Naive thymus-derived CD4-positive, alpha-beta T cell (primary cell): ENCODE data around the gene DLG2. TPM values are rescaled to one million over a fixed set of nuclear protein-coding genes. Genes with fewer than 3 reads are reported as not detected.

Experiments used
- ATAC-seq: fragments of 150-1000 bp; cut with Tn5 transposase; 2 replicates; pipeline ENCODE4 v1.10.0; 2021; ENCODE audit warnings: mild to moderate bottlenecking, moderate library complexity
- CTCF ChIA-PET: fragments of 350-600 bp; sonication (Branson Sonifier 250); formaldehyde crosslinking; loops from one replicate; lab custom pipeline; 2021; ENCODE audit warnings: antibody characterized with exemption; lab: Charles Lee
- POLR2A ChIA-PET: fragments of 350-600 bp; sonication (Branson Sonifier 250); formaldehyde crosslinking; loops from one replicate; lab custom pipeline; 2021; ENCODE audit warnings: antibody characterized with exemption, inconsistent platforms; lab: Charles Lee
- DNase-seq, 9 donors: peaks; one replicate each; pipeline versions ENCODE4 v3.0.0 to v3.0.0-alpha.2; 2020 to 2022; ENCODE audit warnings: mixed read lengths in 1 of 9
- H3K27ac ChIP-seq: one replicate; pipeline ENCODE4 v1.7.0; 2013; ENCODE audit warnings: mild to moderate bottlenecking, low read depth, low read length, moderate library complexity
- H3K27me3 ChIP-seq, 2 donors: one replicate each; pipeline ENCODE4 v1.7.0; 2013; ENCODE audit warnings: low read length in 2 of 2, mild to moderate bottlenecking in 2 of 2, moderate library complexity in 2 of 2; ENCODE audit not compliant: control insufficient read depth in 2 of 2, insufficient read depth in 2 of 2
- H3K36me3 ChIP-seq, 3 experiments: 1 replicate in 2 of 3; 2 replicates in 1 of 3; pipeline ENCODE4 v1.7.0; 2013; ENCODE audit warnings: low read length in 3 of 3, mild to moderate bottlenecking in 3 of 3, moderate library complexity in 1 of 3; ENCODE audit not compliant: insufficient read depth in 3 of 3, control insufficient read depth in 2 of 3
- H3K4me1 ChIP-seq, 2 donors: one replicate each; pipeline ENCODE4 v1.7.0; 2013; ENCODE audit warnings: low read length in 2 of 2, mild to moderate bottlenecking in 2 of 2, moderate library complexity in 1 of 2; ENCODE audit not compliant: control insufficient read depth in 2 of 2, insufficient read depth in 2 of 2
- H3K4me3 ChIP-seq: 2 replicates; pipeline ENCODE4 v1.7.0; 2013; ENCODE audit warnings: mild to moderate bottlenecking, low read length
- H3K9me3 ChIP-seq, 3 experiments: 1 replicate in 2 of 3; 2 replicates in 1 of 3; pipeline ENCODE4 v1.7.0; 2013; ENCODE audit warnings: low read length in 3 of 3; ENCODE audit not compliant: control insufficient read depth in 2 of 3
- H3K27ac Mint-ChIP-seq, 9 donors: one replicate each; pipeline ENCODE4 v1.8.0; 2020 to 2022; ENCODE audit warnings: mixed read lengths in 9 of 9, mild to moderate bottlenecking in 8 of 9, moderate library complexity in 5 of 9, inconsistent platforms in 2 of 9
- H3K27me3 Mint-ChIP-seq, 5 donors: one replicate each; pipeline ENCODE4 v1.8.0; 2021 to 2022; ENCODE audit warnings: mixed read lengths in 5 of 5, mild to moderate bottlenecking in 1 of 5
- H3K36me3 Mint-ChIP-seq, 5 donors: one replicate each; pipeline ENCODE4 v1.8.0; 2020 to 2022; ENCODE audit warnings: mixed read lengths in 5 of 5, mild to moderate bottlenecking in 3 of 5, inconsistent platforms in 1 of 5
- H3K4me1 Mint-ChIP-seq, 7 donors: one replicate each; pipeline ENCODE4 v1.8.0; 2020 to 2022; ENCODE audit warnings: mixed read lengths in 7 of 7, mild to moderate bottlenecking in 3 of 7, inconsistent platforms in 1 of 7
- H3K4me3 Mint-ChIP-seq, 10 donors: one replicate each; pipeline ENCODE4 v1.8.0; 2020 to 2022; ENCODE audit warnings: mild to moderate bottlenecking in 10 of 10, mixed read lengths in 10 of 10, moderate library complexity in 6 of 10, inconsistent platforms in 2 of 10
- H3K9me3 Mint-ChIP-seq, 11 donors: one replicate each; pipeline ENCODE4 v1.8.0; 2020 to 2022; ENCODE audit warnings: mixed read lengths in 11 of 11, mild to moderate bottlenecking in 4 of 11, inconsistent platforms in 1 of 11, moderate library complexity in 1 of 11
- intact Hi-C, 2 donors: fragments of 100-400 bp; cut with micrococcal nuclease; formaldehyde crosslinking; loops; one replicate each; pipeline ENCODE4 v1.15.1; 2023
- polyA plus RNA-seq, 2 donors: library from polyadenylated mRNA; unstranded; fragments of 300-500 nt; fragmentation: Illumina TruSeq; gene quantifications; one replicate each; pipeline ENCODE4 v1.2.3, GENCODE V29; 2021
- total RNA-seq, 6 experiments: library from RNA in 5 of 6; stranded (reverse) in 5 of 6; gene quantifications; 1 replicate in 5 of 6; 2 replicates in 1 of 6; pipeline ENCODE4 v1.2.3 and lab custom pipeline; 2021 to 2026

Gene DLG2
- total and polyA plus RNA-seq, 7 experiments from 2014 or later: 0.64 to 6.1 (median 3.7) TPM

- Histone ChIP-seq H3K36me3 (no peaks in the 10 kb centered on the region), H3K4me3 (no peak overlapping the region), H3K9me3 (no peaks in the 10 kb centered on the region), H3K4me1 (no peaks in the 10 kb centered on the region), H3K27ac (no peak overlapping the region), H3K27me3 (no peaks in the 10 kb centered on the region)
- peaks cover 0 to 8% (median 0%) of the 10 kb centered on the region in 7 donors for H3K4me1 Mint-ChIP-seq
- H3K9me3 Mint-ChIP-seq: peaks cover 0 to 25% (median 4%) of the 10 kb centered on the region in 11 donors
- peak in 8 of 9 donors; percentile 6 to 47 (median 33) for DNase-seq
- CTCF ChIA-PET: no interaction called here
- H3K27ac Mint-ChIP-seq: peak overlapping the region in 6 of 9 donors; percentile 29 to 85 (median 78)
- peak overlapping the region in 6 of 10 donors; percentile 4 to 76 (median 38) for H3K4me3 Mint-ChIP-seq
- POLR2A ChIA-PET: no interaction called here
- H3K36me3 Mint-ChIP-seq: no peaks in the 10 kb centered on the region
- ATAC-seq: peak; percentile 71
- H3K27me3 Mint-ChIP-seq: peaks cover 0 to 5% (median 2%) of the 10 kb centered on the region in 5 donors
- intact Hi-C loops: no loop called here
These were observed 912.8 kb downstream of the DLG2 start for GRCh38 chr11:84714316-84714780.

GRCh38 chr11:84691830-84692229, 935.3 kb downstream of the DLG2 start:
- peaks cover 0 to 19% (median 4%) of the 10 kb centered on the region in 11 donors for H3K9me3 Mint-ChIP-seq
- no peaks in the 10 kb centered on the region for H3K36me3 ChIP-seq
- H3K36me3 Mint-ChIP-seq: no peaks in the 10 kb centered on the region
- intact Hi-C loops: no loop called here
- H3K27ac ChIP-seq: no peak overlapping the region
- no peaks in the 10 kb centered on the region for H3K4me1 Mint-ChIP-seq
- CTCF ChIA-PET: no interaction called here
- no peaks in the 10 kb centered on the region for H3K4me1 ChIP-seq
- POLR2A ChIA-PET: no interaction called here
- H3K4me3 Mint-ChIP-seq: no peak overlapping the region
- H3K27ac Mint-ChIP-seq: no peak overlapping the region
- H3K4me3 ChIP-seq: no peak overlapping the region
- DNase-seq (no peak), ATAC-seq (no peak)
- H3K9me3 ChIP-seq: no peaks in the 10 kb centered on the region
- H3K27me3 ChIP-seq: no peaks in the 10 kb centered on the region
- H3K27me3 Mint-ChIP-seq: no peaks in the 10 kb centered on the region

GRCh38 chr11:84687433-84687832, 939.7 kb downstream of the DLG2 start:
- no peak for DNase-seq
- no peak overlapping the region for H3K27ac Mint-ChIP-seq
- Histone ChIP-seq H3K4me1 (no peaks in the 10 kb centered on the region), H3K27ac (no peak overlapping the region), H3K9me3 (no peaks in the 10 kb centered on the region), H3K27me3 (no peaks in the 10 kb centered on the region), H3K36me3 (no peaks in the 10 kb centered on the region), H3K4me3 (no peak overlapping the region)
- no peak overlapping the region for H3K4me3 Mint-ChIP-seq
- no peaks in the 10 kb centered on the region for H3K27me3 Mint-ChIP-seq
- H3K36me3 Mint-ChIP-seq: no peaks in the 10 kb centered on the region
- intact Hi-C loops: no loop called here
- ChIA-PET CTCF (no interaction called here), POLR2A (no interaction called here)
- no peak for ATAC-seq
- H3K9me3 Mint-ChIP-seq: peaks cover 0 to 29% (median 5%) of the 10 kb centered on the region in 11 donors
- no peaks in the 10 kb centered on the region for H3K4me1 Mint-ChIP-seq

- POLR2A ChIA-PET: no interaction called here
- no peaks in the 10 kb centered on the region for H3K27me3 Mint-ChIP-seq
- H3K36me3 ChIP-seq: no peaks in the 10 kb centered on the region
- peaks cover 0 to 29% (median 5%) of the 10 kb centered on the region in 11 donors for H3K9me3 Mint-ChIP-seq
- intact Hi-C loops: no loop called here
- no peak for DNase-seq
- no peaks in the 10 kb centered on the region for H3K4me1 Mint-ChIP-seq
- ATAC-seq: no peak
- no peak overlapping the region for H3K27ac Mint-ChIP-seq
- no peak overlapping the region for H3K4me3 Mint-ChIP-seq
- no peak overlapping the region for H3K27ac ChIP-seq
- H3K9me3 ChIP-seq: no peaks in the 10 kb centered on the region
- no peaks in the 10 kb centered on the region for H3K36me3 Mint-ChIP-seq
- H3K4me3 ChIP-seq: no peak overlapping the region
- H3K27me3 ChIP-seq: no peaks in the 10 kb centered on the region
- CTCF ChIA-PET: no interaction called here
- H3K4me1 ChIP-seq: no peaks in the 10 kb centered on the region
These were observed 940.4 kb downstream of the DLG2 start for GRCh38 chr11:84686716-84687115.

GRCh38 chr11:84685976-84686375, 941.2 kb downstream of the DLG2 start:
- H3K4me1 Mint-ChIP-seq: no peaks in the 10 kb centered on the region
- intact Hi-C loops: no loop called here
- H3K4me1 ChIP-seq: no peaks in the 10 kb centered on the region
- H3K36me3 Mint-ChIP-seq: no peaks in the 10 kb centered on the region
- no peak for DNase-seq
- H3K9me3 Mint-ChIP-seq: peaks cover 0 to 29% (median 5%) of the 10 kb centered on the region in 11 donors
- POLR2A ChIA-PET: no interaction called here
- H3K4me3 Mint-ChIP-seq: no peak overlapping the region
- no peak overlapping the region for H3K4me3 ChIP-seq
- H3K9me3 ChIP-seq: no peaks in the 10 kb centered on the region
- no peaks in the 10 kb centered on the region for H3K36me3 ChIP-seq
- ATAC-seq: no peak
- H3K27me3 Mint-ChIP-seq: no peaks in the 10 kb centered on the region
- H3K27ac ChIP-seq: no peak overlapping the region
- no peaks in the 10 kb centered on the region for H3K27me3 ChIP-seq
- no peak overlapping the region for H3K27ac Mint-ChIP-seq
- CTCF ChIA-PET: no interaction called here

GRCh38 chr11:84685149-84685548, 942.0 kb downstream of the DLG2 start:
- no peak overlapping the region for H3K4me3 Mint-ChIP-seq
- Histone ChIP-seq H3K4me1 (no peaks in the 10 kb centered on the region), H3K27ac (no peak overlapping the region), H3K4me3 (no peak overlapping the region), H3K9me3 (no peaks in the 10 kb centered on the region), H3K27me3 (no peaks in the 10 kb centered on the region), H3K36me3 (no peaks in the 10 kb centered on the region)
- H3K9me3 Mint-ChIP-seq: peaks cover 0 to 29% (median 5%) of the 10 kb centered on the region in 11 donors
- ChIA-PET POLR2A (no interaction called here), CTCF (interaction anchor here (0.6 kb wide), 1 partner anchor 25 kb away, joined by 4 read pairs; no protein-coding TSS in a partner anchor)
- H3K36me3 Mint-ChIP-seq: no peaks in the 10 kb centered on the region
- H3K4me1 Mint-ChIP-seq: peaks cover 0 to under 1% (median 0%) of the 10 kb centered on the region in 7 donors
- no peak overlapping the region for H3K27ac Mint-ChIP-seq
- no peak for DNase-seq
- H3K27me3 Mint-ChIP-seq: no peaks in the 10 kb centered on the region
- ATAC-seq: no peak
- intact Hi-C loops: no loop called here

- Mint-ChIP-seq H3K27ac (no peak overlapping the region), H3K27me3 (no peaks in the 10 kb centered on the region), H3K9me3 (peaks cover 0 to 21% (median 6%) of the 10 kb centered on the region in 11 donors), H3K4me1 (peaks cover 0 to 3% (median 0%) of the 10 kb centered on the region in 7 donors), H3K36me3 (no peaks in the 10 kb centered on the region), H3K4me3 (no peak overlapping the region)
- intact Hi-C loops: no loop called here
- H3K4me1 ChIP-seq: no peaks in the 10 kb centered on the region
- no peaks in the 10 kb centered on the region for H3K9me3 ChIP-seq
- no peak for ATAC-seq
- no peaks in the 10 kb centered on the region for H3K27me3 ChIP-seq
- no peak overlapping the region for H3K4me3 ChIP-seq
- ChIA-PET POLR2A (no interaction called here), CTCF (no interaction called here)
- H3K36me3 ChIP-seq: no peaks in the 10 kb centered on the region
- no peak for DNase-seq
- H3K27ac ChIP-seq: no peak overlapping the region
These were observed 945.7 kb downstream of the DLG2 start for GRCh38 chr11:84681456-84681855.
